Chondrocyte (in vitro differentiated cells): Measurements from ENCODE around the gene SP3. TPM values are rescaled to one million over a fixed set of nuclear protein-coding genes. Genes with fewer than 3 reads are reported as not detected.

ENCODE experiments used
- DNase-seq: peaks from one replicate; pipeline ENCODE4 v3.0.0; 2021; ENCODE audit warnings: mixed read lengths, low spot score
- H3K27ac Mint-ChIP-seq: one replicate; pipeline ENCODE4 v1.8.0; 2021; ENCODE audit warnings: mild to moderate bottlenecking, moderate library complexity, mixed read lengths; ENCODE audit not compliant: unreplicated experiment
- H3K27me3 Mint-ChIP-seq: 2 replicates; pipeline ENCODE4 v1.8.0; 2021; ENCODE audit warnings: low read depth, mixed read lengths
- H3K36me3 Mint-ChIP-seq: 2 replicates; pipeline ENCODE4 v1.8.0; 2021; ENCODE audit warnings: low read depth, mixed read lengths
- H3K4me1 Mint-ChIP-seq: 2 replicates; pipeline ENCODE4 v1.8.0; 2021; ENCODE audit warnings: low read depth, mild to moderate bottlenecking, mixed read lengths
- H3K4me3 Mint-ChIP-seq: one replicate; pipeline ENCODE4 v1.8.0; 2021; ENCODE audit warnings: mild to moderate bottlenecking, moderate library complexity, mixed read lengths; ENCODE audit not compliant: unreplicated experiment
- H3K9me3 Mint-ChIP-seq: 2 replicates; pipeline ENCODE4 v1.8.0; 2021; ENCODE audit warnings: low read depth, mixed read lengths
- CTCF ChIP-seq: fragments of 200-600 bp; sonication (generic); IDR thresholded peaks from 2 replicates; pipeline ENCODE4 v1.5.0; 2021; ENCODE audit warnings: antibody characterized with exemption, mild to moderate bottlenecking, moderate library complexity
- total RNA-seq: library from RNA; stranded (reverse); gene quantifications from 3 replicates; pipeline ENCODE4 v1.2.1, GENCODE V29; 2021

The SP3 gene
- total RNA-seq, 1 donor from 2014 or later, result 59.4 TPM

- TF ChIP-seq CTCF, result no peak
- H3K4me1 Mint-ChIP-seq, result peaks cover 9% of the 10 kb centered on the region
- H3K4me3 Mint-ChIP-seq, result no peak overlapping the region
- H3K9me3 Mint-ChIP-seq, result peaks cover 3% of the 10 kb centered on the region
- DNase-seq, result no peak
- H3K27me3 Mint-ChIP-seq, result peaks cover 5% of the 10 kb centered on the region
- no peaks in the 10 kb centered on the region for H3K36me3 Mint-ChIP-seq
- H3K27ac Mint-ChIP-seq, result no peak overlapping the region
Measured at GRCh38 chr2:173866874-173867618, 98.1 kb downstream of the SP3 start.

GRCh38 chr2:173865971-173866873, 99.0 kb downstream of the SP3 start:
- H3K4me3 Mint-ChIP-seq, result no peak overlapping the region
- peaks cover 3% of the 10 kb centered on the region for H3K9me3 Mint-ChIP-seq
- DNase-seq, result no peak
- no peak overlapping the region for H3K27ac Mint-ChIP-seq
- peaks cover 5% of the 10 kb centered on the region for H3K27me3 Mint-ChIP-seq
- TF ChIP-seq CTCF, result no peak
- peaks cover 9% of the 10 kb centered on the region for H3K4me1 Mint-ChIP-seq
- no peaks in the 10 kb centered on the region for H3K36me3 Mint-ChIP-seq

GRCh38 chr2:173862612-173863217, 102.5 kb downstream of the SP3 start:
- Mint-ChIP-seq H3K4me1 (peaks cover 9% of the 10 kb centered on the region), H3K4me3 (no peak overlapping the region), H3K36me3 (no peaks in the 10 kb centered on the region), H3K27me3 (peaks cover 9% of the 10 kb centered on the region), H3K9me3 (peaks cover 3% of the 10 kb centered on the region), H3K27ac (no peak overlapping the region)
- no peak for DNase-seq
- TF ChIP-seq CTCF, result no peak

GRCh38 chr2:173860566-173860965, 104.6 kb downstream of the SP3 start:
- no peak for TF ChIP-seq CTCF
- Mint-ChIP-seq H3K9me3 (peaks cover 3% of the 10 kb centered on the region), H3K27me3 (peaks cover 9% of the 10 kb centered on the region), H3K4me1 (peaks cover 8% of the 10 kb centered on the region), H3K4me3 (no peak overlapping the region), H3K36me3 (no peaks in the 10 kb centered on the region), H3K27ac (no peak overlapping the region)
- DNase-seq, result no peak

- Mint-ChIP-seq H3K27ac (no peak overlapping the region), H3K9me3 (peaks cover 3% of the 10 kb centered on the region), H3K36me3 (no peaks in the 10 kb centered on the region), H3K4me1 (peaks cover 13% of the 10 kb centered on the region), H3K27me3 (peaks cover 9% of the 10 kb centered on the region), H3K4me3 (no peak overlapping the region)
- no peak for TF ChIP-seq CTCF
- DNase-seq, result no peak
Measured at GRCh38 chr2:173860082-173860481, 105.1 kb downstream of the SP3 start.
